Stimulated activated CD8-positive, alpha-beta memory T cell treated with anti-CD3 and anti-CD28 coated beads, Interleukin-12 subunit alpha, Interleukin-12 subunit beta, amount 100 ng/mL, for 1 hour (primary cell): ENCODE data around the gene NTM.
"Not testable (repeated sequence)": the region's sequence is repeated elsewhere in the genome, so short reads cannot be mapped to it uniquely, and the experiment has no call there.

Experiments used
- DNase-seq: peaks from one replicate; pipeline ENCODE4 v3.0.0-alpha.2; 2020; ENCODE audit warnings: low read depth

The NTM gene

GRCh38 chr11:131668500-131669400 is 298.3 kb downstream of the NTM start:
- DNase-seq = no peak

GRCh38 chr11:131669401-131669780 is 299.0 kb downstream of the NTM start:
- no peak for DNase-seq

- no peak for DNase-seq
Measured at GRCh38 chr11:131670876-131671275, 300.5 kb downstream of the NTM start.

GRCh38 chr11:131671320-131671719 is 300.9 kb downstream of the NTM start:
- no peak for DNase-seq

DNA sequence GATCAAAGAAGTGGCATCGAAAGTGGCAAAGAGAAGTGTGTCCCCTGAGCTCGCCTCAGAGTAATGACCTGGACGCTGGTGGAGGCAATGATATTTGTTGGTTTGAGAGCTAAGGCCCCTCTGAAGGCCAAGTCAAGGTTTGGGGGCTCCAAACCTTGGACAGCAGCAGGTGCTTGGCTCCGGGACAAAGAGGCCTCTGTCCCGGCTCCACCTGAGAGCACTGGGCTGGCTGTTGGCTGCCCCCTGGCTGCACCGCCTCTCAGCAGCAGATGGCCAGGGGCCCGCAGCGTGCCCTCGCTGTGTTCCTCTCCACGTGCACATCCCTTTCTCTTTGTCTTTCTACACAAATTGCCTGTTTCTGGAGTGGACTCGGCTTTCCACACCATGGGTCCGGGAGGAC is 301.3 kb downstream of the NTM start:
- no peak for DNase-seq

DNA sequence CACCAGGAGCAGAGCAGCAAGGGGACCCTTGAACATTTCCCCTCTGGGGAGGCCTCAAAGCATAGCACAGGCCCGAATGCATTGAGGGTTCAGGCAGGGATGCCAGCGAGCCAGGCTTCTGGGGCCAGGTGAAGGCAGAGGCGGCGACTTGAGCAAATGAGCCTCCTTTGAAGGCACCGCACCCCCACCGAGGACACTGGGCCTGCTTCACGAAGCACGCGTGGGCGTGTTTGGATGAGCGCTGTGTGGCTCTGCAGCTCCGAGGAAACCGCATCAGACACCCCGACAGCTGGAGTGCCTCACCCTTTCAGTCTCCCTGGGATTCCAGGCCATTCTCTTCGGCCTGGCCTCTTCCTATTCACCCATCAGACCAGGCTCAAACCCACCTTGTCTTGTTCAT is 301.8 kb downstream of the NTM start:
- DNase-seq = no peak

- no peak for DNase-seq
Measured at GRCh38 chr11:131674051-131674755, 303.8 kb downstream of the NTM start.

GRCh38 chr11:131675121-131675888 is 304.9 kb downstream of the NTM start:
- DNase-seq = no peak

GRCh38 chr11:131677828-131678470 is 307.5 kb downstream of the NTM start:
- DNase-seq = no peak

DNA sequence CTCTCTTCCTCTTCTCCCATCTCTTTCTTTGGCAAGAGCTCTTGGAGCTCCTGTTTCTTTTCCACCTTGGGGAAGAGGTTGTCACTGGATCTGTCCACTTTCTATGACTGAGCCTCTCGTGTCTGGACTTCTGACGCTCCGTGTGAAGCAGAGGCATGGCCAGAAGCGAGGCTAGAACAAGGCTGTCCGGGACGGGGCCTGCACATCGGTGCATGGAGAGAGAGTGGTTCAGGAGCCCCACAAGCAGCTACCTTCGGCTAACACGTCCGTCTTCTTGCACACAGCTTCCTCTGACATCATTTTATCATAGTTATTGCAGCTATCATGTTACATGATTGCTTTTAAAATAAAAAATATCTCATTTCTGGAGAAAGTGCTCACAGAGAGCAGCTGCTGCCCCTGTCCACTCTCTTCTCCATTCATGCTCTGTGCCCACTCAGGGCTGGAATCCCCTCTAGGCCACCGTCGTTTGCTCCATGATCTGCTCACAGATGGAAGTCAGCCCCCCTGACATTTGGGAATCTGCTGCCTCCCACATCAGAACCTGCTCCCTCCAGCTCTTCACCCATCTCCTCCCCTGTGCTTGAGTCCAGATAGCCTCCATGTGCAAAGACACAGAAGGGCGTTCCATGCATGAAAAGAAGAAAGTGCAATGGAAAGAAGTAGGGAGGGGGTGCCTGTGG is 308.4 kb downstream of the NTM start:
- no peak for DNase-seq

DNA sequence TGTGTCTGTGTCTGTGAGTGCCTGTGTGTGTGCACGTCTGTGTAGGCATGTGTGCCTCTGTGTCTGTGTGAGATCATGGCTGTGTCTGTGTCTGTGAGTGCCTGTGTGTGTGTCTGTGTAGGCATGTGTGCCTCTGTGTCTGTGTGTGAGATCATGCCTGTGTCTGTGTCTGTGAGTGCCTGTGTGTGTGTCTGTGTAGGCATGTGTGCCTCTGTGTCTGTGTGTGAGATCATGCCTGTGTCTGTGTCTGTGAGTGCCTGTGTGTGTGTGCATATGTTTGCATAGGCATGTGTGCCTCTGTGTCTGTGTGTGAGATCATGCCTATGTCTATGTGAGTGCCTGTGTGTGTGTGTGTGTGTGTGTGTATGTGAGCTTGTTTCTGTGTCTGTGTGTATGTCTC is 310.0 kb downstream of the NTM start:
- not testable (repeated sequence) for DNase-seq

DNA sequence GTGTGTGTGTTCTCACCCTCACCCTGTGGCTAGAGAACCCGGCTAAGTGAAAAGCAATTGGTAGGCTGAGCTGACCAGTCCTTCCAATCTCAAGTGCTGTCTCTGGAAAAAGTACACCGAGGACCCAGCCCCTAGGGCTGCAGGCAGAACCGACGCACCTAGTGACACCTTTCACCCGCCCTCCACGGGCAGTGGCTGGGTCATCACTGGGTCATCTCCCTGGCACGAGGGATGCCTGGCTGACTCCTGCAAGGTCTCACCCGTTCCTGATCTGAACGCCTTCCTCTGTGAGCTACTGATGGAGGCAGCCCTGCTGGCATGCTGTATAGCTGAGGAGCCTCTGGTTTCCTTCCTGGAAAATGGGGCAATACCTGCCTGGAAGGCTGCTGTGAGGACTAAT is 311.5 kb downstream of the NTM start:
- no peak for DNase-seq

GRCh38 chr11:131682373-131683015 is 312.1 kb downstream of the NTM start:
- DNase-seq = no peak

DNA sequence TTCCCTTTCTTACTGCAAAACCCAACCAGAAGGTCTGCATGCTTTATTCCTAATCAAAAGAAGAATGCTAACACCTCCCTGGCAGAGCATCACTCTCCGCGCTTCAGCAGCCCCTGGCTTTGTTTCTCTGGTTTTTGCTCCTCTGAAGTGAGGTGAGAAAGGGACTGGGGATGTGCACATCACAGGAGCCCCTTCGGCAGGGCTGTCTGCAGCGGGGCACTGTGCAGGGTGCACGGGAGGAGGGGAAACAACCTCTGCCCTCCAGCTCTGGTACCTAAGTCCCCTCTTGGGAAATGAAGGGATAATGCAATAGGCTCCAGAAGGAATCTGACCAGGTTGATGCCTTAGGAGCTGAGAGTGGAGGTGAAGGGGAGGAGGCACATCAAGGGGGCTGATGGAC is 312.7 kb downstream of the NTM start:
- DNase-seq = no peak

- DNase-seq = no peak
Measured at GRCh38 chr11:131683666-131684065, 313.3 kb downstream of the NTM start.

DNA sequence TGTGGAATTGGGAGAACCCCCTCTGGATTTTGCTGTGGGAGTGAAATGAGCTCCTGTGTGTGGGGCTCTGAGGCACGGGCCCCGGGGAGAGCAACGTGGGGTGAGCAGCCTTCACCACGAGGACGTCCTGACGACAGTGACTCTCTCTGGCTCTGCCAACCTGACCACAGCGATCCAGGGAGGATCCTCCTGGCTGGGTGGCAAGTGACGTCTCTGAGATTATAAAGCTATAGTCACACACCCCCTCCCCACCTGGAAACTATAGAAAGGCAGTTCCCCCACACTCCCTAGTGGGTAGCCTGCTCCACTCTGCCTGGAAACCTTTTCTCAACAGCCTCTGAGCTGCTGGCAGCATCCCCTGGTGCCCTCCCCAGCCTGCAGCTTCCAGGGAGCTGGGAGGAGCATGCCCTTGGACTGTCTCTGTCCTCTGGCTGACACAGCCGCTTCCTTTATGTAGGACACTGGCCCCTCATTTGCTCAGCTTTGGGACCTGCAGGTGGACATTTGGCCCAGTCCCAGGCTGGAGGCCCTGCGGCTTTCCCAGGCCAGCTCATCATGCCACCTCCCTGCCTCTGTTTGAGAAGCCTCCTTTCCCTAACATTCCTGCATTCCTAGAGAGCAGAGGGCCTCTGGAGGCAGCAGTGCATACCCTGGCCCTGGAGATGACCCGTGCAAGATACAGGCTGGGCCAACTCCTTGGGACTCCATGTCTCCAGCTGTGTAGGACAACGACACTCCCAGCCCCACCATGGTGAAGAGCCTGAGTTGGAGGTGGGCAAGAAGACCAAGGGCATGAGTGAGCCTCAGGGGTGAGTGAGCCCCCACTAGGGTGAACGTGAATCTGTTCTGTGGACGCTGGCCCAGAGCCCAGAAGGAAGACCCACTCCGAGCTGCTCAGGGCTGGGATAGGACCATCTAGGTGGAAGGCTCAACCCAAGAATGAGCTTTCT is 314.0 kb downstream of the NTM start:
- no peak for DNase-seq

DNA sequence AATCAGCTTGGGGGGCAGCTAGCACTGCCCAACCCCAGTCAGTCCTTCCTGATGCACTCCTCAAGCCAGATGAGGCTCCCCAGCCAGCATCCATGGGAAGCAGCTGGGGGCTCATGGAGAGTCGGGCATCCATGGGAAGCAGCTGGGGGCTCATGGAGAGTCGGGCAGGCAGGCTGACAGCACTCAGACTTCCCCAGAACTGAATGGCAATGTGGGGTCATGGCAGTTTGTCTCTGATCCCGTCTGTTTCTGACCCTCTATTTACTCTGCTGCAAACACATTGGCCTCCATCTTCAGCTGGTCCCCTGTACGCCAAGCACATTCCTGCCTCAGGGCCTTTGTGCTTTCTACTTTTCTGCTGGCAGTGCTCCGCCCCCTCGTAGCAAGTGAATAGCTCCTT is 314.8 kb downstream of the NTM start:
- DNase-seq = no peak

DNA sequence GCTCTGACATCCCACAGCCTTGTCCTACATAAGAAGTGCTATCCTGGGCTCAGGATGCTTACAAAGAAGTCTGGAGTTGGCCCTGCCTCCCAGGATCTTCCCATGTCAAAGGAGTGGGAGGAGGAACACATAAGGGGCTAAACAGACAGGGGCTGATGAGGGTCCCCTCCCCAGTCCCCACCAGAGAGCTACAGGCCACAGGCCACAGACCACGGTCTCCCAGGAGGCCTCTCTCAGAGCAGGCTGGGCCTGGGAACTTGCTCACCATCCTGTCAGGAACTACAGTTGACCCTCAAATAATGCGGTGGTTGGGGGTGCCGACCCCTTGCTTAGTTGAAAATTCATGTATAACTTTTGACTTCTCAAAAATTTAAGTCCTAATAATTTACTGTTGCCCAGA is 315.5 kb downstream of the NTM start:
- DNase-seq = no peak

DNA sequence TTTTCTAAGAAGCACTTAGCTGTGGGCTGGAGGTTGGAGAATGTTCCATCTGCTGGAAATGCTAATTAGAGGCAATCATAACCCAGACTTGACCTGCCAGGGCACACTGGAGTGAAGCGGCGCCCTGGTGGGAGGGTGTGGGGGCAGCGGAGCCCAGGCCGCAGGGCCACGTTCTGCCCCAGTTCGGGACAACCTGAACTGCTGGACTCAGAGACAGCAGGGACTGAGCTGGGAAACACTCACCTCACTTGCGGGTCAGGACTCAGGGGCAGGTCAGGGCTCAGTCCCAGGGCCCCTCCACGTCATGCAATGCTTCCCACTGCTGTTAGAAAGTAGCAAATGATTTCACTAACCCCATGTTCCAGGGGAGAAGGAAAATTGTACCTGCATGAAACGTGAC is 316.4 kb downstream of the NTM start:
- no peak for DNase-seq
